Measurements from ENCODE around the gene KDELR1.

The KDELR1 gene

GRCh38 chr19:48391100-48392005 is at the start of gene KDELR1:
Gene KDELR1, minus strand, starts transcription at chr19:48391551. Its CDS starts 193 bp downstream, at chr19:48391358.
- DNase-seq (ENCODE audit: low spot score): peak; percentile 85

GRCh38 chr19:48436586-48436985 is 45.2 kb upstream of the KDELR1 start:
- DNase-seq (ENCODE audit: low spot score): no peak

DNA sequence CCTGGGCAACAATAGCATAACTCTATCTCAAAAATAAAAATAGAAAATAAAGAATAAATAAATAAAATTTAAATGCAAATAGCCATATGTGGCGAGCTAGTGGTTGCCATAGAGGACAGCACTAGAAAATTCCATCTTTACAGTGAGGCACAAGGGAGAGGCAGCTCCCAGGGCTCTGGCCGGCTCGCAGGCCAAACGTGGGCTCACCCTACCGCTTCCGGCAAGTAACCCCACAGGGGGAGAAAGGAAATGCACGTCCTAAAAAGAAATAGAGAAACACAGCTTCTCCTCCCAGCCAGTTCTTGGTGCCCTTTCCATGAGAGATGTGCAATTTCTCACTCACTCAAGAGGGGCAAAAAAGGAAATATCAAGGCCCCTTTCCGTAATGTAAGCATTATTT is 42.0 kb upstream of the KDELR1 start:
- DNase-seq (ENCODE audit: low spot score): no peak

GRCh38 chr19:48428670-48429069 is 37.3 kb upstream of the KDELR1 start:
- no peak for DNase-seq (ENCODE audit: low spot score)

GRCh38 chr19:48424694-48425219 is 33.4 kb upstream of the KDELR1 start:
- no peak for DNase-seq (ENCODE audit: low spot score)

- DNase-seq (ENCODE audit: low spot score): no peak
Measured at GRCh38 chr19:48421548-48421947, 30.2 kb upstream of the KDELR1 start.

DNA sequence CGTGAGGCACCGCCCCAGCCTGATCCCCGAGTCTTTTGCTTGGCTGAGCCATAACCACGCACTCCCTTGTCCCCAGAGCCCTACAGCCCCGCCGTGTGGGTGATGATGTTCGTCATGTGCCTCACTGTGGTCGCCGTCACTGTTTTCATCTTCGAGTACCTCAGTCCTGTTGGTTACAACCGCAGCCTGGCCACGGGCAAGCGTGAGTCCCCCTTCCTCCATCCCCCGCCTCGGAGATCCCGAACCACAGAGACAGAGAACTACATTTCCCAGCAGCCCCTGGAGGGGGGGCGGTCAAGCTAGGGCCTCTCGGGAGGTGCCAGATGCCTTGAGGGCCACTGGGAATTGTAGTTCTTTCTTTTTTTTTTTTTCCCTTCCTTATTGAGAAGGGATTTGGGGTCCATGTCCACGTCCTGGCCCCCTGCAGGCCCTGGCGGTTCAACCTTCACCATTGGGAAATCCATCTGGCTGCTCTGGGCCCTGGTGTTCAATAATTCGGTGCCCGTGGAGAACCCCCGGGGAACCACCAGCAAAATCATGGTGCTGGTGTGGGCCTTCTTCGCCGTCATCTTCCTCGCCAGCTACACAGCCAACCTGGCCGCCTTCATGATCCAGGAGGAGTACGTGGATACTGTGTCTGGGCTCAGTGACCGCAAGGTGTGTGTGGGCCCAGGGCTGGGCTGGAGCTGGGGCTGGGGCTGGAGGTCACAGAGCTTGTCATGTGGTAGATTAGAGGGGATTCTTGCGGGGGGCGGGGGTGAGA is 28.0 kb upstream of the KDELR1 start:
- DNase-seq (ENCODE audit: low spot score): no peak

GRCh38 chr19:48418317-48419064 is 27.1 kb upstream of the KDELR1 start:
- DNase-seq (ENCODE audit: low spot score): no peak

GRCh38 chr19:48417421-48417820 is 26.1 kb upstream of the KDELR1 start:
- DNase-seq (ENCODE audit: low spot score): no peak

- no peak for DNase-seq (ENCODE audit: low spot score)
Measured at GRCh38 chr19:48415806-48416221, 24.5 kb upstream of the KDELR1 start.

DNA sequence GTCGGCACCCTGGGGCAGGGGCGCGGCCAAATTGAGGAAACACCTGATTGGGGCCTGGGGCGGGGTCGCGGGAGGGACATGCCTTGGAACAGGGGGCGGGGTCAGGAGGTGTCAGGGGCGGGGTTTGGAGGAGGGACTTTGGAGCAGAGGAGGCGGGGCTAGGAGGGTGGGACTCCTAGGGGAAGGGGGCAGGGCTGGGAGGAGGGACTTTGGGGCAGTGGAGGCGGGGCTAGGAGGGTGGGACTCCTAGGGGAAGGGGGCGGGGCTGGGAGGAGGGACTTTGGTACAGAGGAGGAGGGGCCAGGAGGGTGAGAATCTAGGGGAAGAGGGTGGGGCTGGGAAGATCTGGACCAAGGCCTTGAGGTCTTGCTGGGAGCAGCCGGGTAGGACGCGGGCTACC is 24.0 kb upstream of the KDELR1 start:
- DNase-seq (ENCODE audit: low spot score): no peak

- no peak for DNase-seq (ENCODE audit: low spot score)
Measured at GRCh38 chr19:48413879-48414587, 22.7 kb upstream of the KDELR1 start.

- no peak for DNase-seq (ENCODE audit: low spot score)
Measured at GRCh38 chr19:48405850-48406249, 14.5 kb upstream of the KDELR1 start.

DNA sequence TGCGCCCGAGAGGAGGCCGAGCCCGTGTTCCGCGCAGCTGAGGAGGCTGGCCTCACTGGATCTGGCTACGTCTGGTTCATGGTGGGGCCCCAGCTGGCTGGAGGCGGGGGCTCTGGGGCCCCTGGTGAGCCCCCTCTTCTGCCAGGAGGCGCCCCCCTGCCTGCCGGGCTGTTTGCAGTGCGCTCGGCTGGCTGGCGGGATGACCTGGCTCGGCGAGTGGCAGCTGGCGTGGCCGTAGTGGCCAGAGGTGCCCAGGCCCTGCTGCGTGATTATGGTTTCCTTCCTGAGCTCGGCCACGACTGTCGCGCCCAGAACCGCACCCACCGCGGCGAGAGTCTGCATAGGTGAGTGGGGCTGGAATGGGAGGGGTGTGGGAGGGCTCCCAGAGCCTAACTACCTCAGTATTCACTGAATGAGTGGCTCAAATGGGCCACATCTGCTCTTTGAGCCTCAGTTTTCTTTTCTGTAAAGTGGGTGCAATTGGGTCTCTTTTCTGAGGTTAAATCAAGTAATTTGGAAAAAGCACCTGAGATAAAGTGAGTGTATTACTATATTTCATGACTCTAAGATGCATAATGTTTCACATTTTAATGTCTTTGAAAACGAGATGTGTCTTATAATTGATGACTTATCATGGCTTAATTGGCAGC is 13.8 kb upstream of the KDELR1 start:
- no peak for DNase-seq (ENCODE audit: low spot score)

GRCh38 chr19:48403606-48404005 is 12.3 kb upstream of the KDELR1 start:
- peak; percentile 64 for DNase-seq (ENCODE audit: low spot score)

DNA sequence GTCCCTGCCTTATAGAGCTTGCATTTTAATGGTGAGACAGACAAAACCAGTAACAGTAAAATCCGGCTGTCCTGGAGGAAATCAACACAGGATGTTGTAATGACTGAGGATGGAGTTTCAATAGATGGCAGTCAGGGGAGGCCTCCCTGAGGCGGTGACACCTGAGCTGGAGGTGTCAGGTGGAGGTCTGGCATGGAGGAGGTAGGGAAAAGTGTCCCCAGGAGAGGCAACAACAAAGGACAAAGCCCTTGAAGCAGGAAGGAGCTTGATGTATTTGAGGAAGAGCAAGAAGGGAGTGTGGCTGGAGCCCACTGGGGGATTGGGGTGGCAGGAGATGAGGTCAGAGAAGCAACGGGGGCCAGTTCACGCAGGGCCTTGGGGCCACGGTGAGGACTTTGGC is 9.9 kb upstream of the KDELR1 start:
- no peak for DNase-seq (ENCODE audit: low spot score)

- peak; percentile 69 for DNase-seq (ENCODE audit: low spot score)
Measured at GRCh38 chr19:48400018-48400742, 8.8 kb upstream of the KDELR1 start.

GRCh38 chr19:48398375-48399235 is 7.3 kb upstream of the KDELR1 start:
- peak; percentile 96 for DNase-seq (ENCODE audit: low spot score)

DNA sequence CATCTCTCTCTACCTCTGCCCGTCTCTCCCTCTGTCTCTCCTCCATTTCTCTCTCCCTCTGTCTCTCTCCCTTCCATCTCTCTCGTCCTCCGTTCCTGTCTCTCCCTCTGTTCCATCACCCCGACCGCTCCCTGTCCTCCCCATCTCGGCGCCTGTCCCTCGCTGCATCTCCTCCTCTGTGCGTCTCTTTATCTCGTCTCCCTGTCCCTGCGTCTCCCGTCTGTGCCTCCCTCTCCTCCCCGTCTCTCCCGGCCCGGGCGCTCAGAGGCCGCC is 6.7 kb upstream of the KDELR1 start:
- no peak for DNase-seq (ENCODE audit: low spot score)
